Ascending aorta (tissue), 2 donors: ENCODE measurements around the gene ACCSL. TPM values are rescaled to one million over a fixed set of nuclear protein-coding genes. Genes with fewer than 3 reads are reported as not detected.

Source experiments
- DNase-seq, 2 donors: peaks; one replicate each; pipeline ENCODE4 v3.0.0-alpha.2; 2019; ENCODE audit warnings: low spot score in 2 of 2
- H3K27ac ChIP-seq, 2 donors: fragments of 200-600 bp; sonication (generic); one replicate each; pipeline ENCODE4 v1.5.1; 2016 to 2017; ENCODE audit warnings: mild to moderate bottlenecking in 1 of 2
- H3K27me3 ChIP-seq: fragments of 200-600 bp; sonication (generic); one replicate; pipeline ENCODE4 v1.5.1; 2017
- H3K36me3 ChIP-seq, 2 donors: fragments of 200-600 bp; sonication (generic); one replicate each; pipeline ENCODE4 v1.5.1; 2016
- H3K4me1 ChIP-seq, 2 donors: fragments of 200-600 bp; sonication (generic); one replicate each; pipeline ENCODE4 v1.5.1; 2016 to 2017; ENCODE audit warnings: mild to moderate bottlenecking in 1 of 2
- H3K4me3 ChIP-seq, 2 donors: fragments of 200-600 bp; sonication (generic); one replicate each; pipeline ENCODE4 v1.5.1; 2016 to 2017; ENCODE audit warnings: mild to moderate bottlenecking in 1 of 2
- H3K9me3 ChIP-seq, 2 donors: fragments of 200-600 bp; sonication (generic); one replicate each; pipeline ENCODE4 v1.5.1; 2016
- CTCF ChIP-seq, 3 experiments: fragments of 200-600 bp in 2 of 3; fragments of 450-650 bp in 1 of 3; sonication (generic) in 2 of 3; IDR thresholded peaks; one replicate each; pipeline ENCODE4 v1.5.1; 2016 to 2019; ENCODE audit warnings: antibody characterized with exemption in 3 of 3, mild to moderate bottlenecking in 1 of 3, moderate library complexity in 1 of 3
- intact Hi-C: fragments of 100-400 bp; cut with DNase I; formaldehyde crosslinking; loops from one replicate; pipeline ENCODE4 v1.15.1; 2023
- total RNA-seq: library from RNA; depleted of rRNA; stranded (reverse); fragments of >200 nt; gene quantifications from one replicate; pipeline ENCODE4 v1.1.0, GENCODE V29; 2016

ACCSL gene
- total RNA-seq, 1 donor from 2014 or later, result not detected

- H3K4me1 ChIP-seq, result peaks cover 29 to 44% of the 10 kb centered on the region in 2 donors
- no peak overlapping the region for H3K4me3 ChIP-seq
- no peaks in the 10 kb centered on the region for H3K27me3 ChIP-seq
- H3K36me3 ChIP-seq, result no peaks in the 10 kb centered on the region
- intact Hi-C loops, result loop anchor here (1.0 kb wide), 1 partner anchor 8 kb away; no protein-coding TSS in a partner anchor
- no peak for TF ChIP-seq CTCF (IDR thresholded peaks at IDR 0.05)
- H3K27ac ChIP-seq, result peak overlapping the region; percentile 92 to 96
- peaks cover 5 to 8% of the 10 kb centered on the region in 2 donors for H3K9me3 ChIP-seq
- peak in 1 of 2 donors; percentile 65 for DNase-seq
Observed at GRCh38 chr11:44028816-44029506, 18.8 kb upstream of the ACCSL start.

GRCh38 chr11:44029507-44029845 lies 18.3 kb upstream of the ACCSL start:
- Histone ChIP-seq H3K27me3 (no peaks in the 10 kb centered on the region), H3K4me1 (peaks cover 29 to 44% of the 10 kb centered on the region in 2 donors), H3K9me3 (peaks cover 5 to 8% of the 10 kb centered on the region in 2 donors), H3K27ac (peak overlapping the region; percentile 92 to 96), H3K4me3 (no peak overlapping the region), H3K36me3 (no peaks in the 10 kb centered on the region)
- DNase-seq, result no peak
- intact Hi-C loops, result loop anchor here (1.0 kb wide), 1 partner anchor 8 kb away; no protein-coding TSS in a partner anchor
- TF ChIP-seq CTCF (IDR thresholded peaks at IDR 0.05), result no peak

- peak in 1 of 2 donors; percentile 92 for DNase-seq
- TF ChIP-seq CTCF (IDR thresholded peaks at IDR 0.05), result no peak
Observed at GRCh38 chr11:44029977-44030911, 17.5 kb upstream of the ACCSL start.

GRCh38 chr11:44030996-44031395 lies 16.8 kb upstream of the ACCSL start:
- TF ChIP-seq CTCF (IDR thresholded peaks at IDR 0.05), result no peak
- Histone ChIP-seq H3K4me1 (peaks cover 29 to 44% of the 10 kb centered on the region in 2 donors), H3K4me3 (no peak overlapping the region), H3K36me3 (no peaks in the 10 kb centered on the region), H3K27ac (peak overlapping the region; percentile 92 to 96), H3K9me3 (peaks cover 2% of the 10 kb centered on the region in 2 donors), H3K27me3 (no peaks in the 10 kb centered on the region)
- no peak for DNase-seq
- intact Hi-C loops, result loop anchor here (1.0 to 5.0 kb wide), 5 partner anchors 13 to 344 kb away; no protein-coding TSS in a partner anchor

More at GRCh38 chr11:44029977-44030911, 17.5 kb upstream of the ACCSL start:
- H3K4me1 ChIP-seq, result peaks cover 29 to 44% of the 10 kb centered on the region in 2 donors
- intact Hi-C loops, result loop anchor here (1.0 to 5.0 kb wide), 6 partner anchors 9 to 343 kb away; no protein-coding TSS in a partner anchor
- no peak overlapping the region for H3K4me3 ChIP-seq
- H3K27me3 ChIP-seq, result no peaks in the 10 kb centered on the region
- H3K36me3 ChIP-seq, result no peaks in the 10 kb centered on the region
- H3K9me3 ChIP-seq, result peaks cover 5 to 8% of the 10 kb centered on the region in 2 donors
- peak overlapping the region; percentile 92 to 96 for H3K27ac ChIP-seq

GRCh38 chr11:44031549-44031948 lies 16.2 kb upstream of the ACCSL start:
- Histone ChIP-seq H3K4me1 (peaks cover 29 to 44% of the 10 kb centered on the region in 2 donors), H3K4me3 (no peak overlapping the region), H3K9me3 (no peaks in the 10 kb centered on the region), H3K36me3 (no peaks in the 10 kb centered on the region), H3K27ac (peak overlapping the region; percentile 92 to 96), H3K27me3 (no peaks in the 10 kb centered on the region)
- DNase-seq, result no peak
- TF ChIP-seq CTCF (IDR thresholded peaks at IDR 0.05), result no peak
- intact Hi-C loops, result loop anchor here (5.0 kb wide), 3 partner anchors 69 to 344 kb away; no protein-coding TSS in a partner anchor
